DOHH2 (cell line): ENCODE measurements around the gene NDUFS4.

Experiments used
- H3F3A ChIP-seq: fragments of 200-600 bp; sonication (generic), shearing (Covaris generic); 2 replicates; pipeline ENCODE4 v1.6.0; 2016; ENCODE audit warnings: antibody characterized with exemption, mild to moderate bottlenecking; ENCODE audit not compliant: control insufficient read depth, insufficient read depth
- H3K27ac ChIP-seq: fragments of 200-600 bp; sonication (generic); 2 replicates; pipeline ENCODE4 v1.5.1; 2014; ENCODE audit warnings: low read depth, mild to moderate bottlenecking, low read length, moderate library complexity
- H3K27me3 ChIP-seq: fragments of 200-600 bp; sonication (generic); 2 replicates; pipeline ENCODE4 v1.6.1; 2014; ENCODE audit warnings: mild to moderate bottlenecking, low read length, mixed read lengths; ENCODE audit not compliant: control insufficient read depth
- H3K36me3 ChIP-seq: fragments of 200-600 bp; sonication (generic); 2 replicates; pipeline ENCODE4 v1.6.1; 2014; ENCODE audit warnings: mild to moderate bottlenecking, low read length, moderate library complexity, mixed read lengths; ENCODE audit not compliant: control insufficient read depth
- H3K4me1 ChIP-seq: fragments of 200-600 bp; sonication (generic); 2 replicates; pipeline ENCODE4 v1.6.1; 2014; ENCODE audit warnings: mild to moderate bottlenecking, low read length, mixed read lengths; ENCODE audit not compliant: control insufficient read depth
- H3K4me2 ChIP-seq: fragments of 200-600 bp; sonication (generic); 2 replicates; pipeline ENCODE4 v1.6.0; 2014; ENCODE audit warnings: mild to moderate bottlenecking, low read length, moderate library complexity
- H3K4me3 ChIP-seq: fragments of 200-600 bp; sonication (generic); 2 replicates; pipeline ENCODE4 v1.5.1; 2014; ENCODE audit warnings: mild to moderate bottlenecking, low read length, mixed read lengths
- H3K79me2 ChIP-seq: fragments of 200-600 bp; sonication (generic); 2 replicates; pipeline ENCODE4 v1.6.1; 2014; ENCODE audit warnings: mild to moderate bottlenecking, low read length, mixed read lengths; ENCODE audit not compliant: control insufficient read depth
- H3K9me2 ChIP-seq: fragments of 200-600 bp; sonication (generic); replicated peaks from 2 replicates; pipeline ENCODE4 v1.6.1; 2014; ENCODE audit warnings: mild to moderate bottlenecking, low read length, mixed read lengths; ENCODE audit not compliant: control insufficient read depth
- H3K9me3 ChIP-seq: fragments of 200-600 bp; sonication (generic); 2 replicates; pipeline ENCODE4 v1.6.1; 2014; ENCODE audit warnings: antibody characterized with exemption, low read length, mixed read lengths; ENCODE audit not compliant: control insufficient read depth, insufficient read depth
- H4K20me1 ChIP-seq: fragments of 200-600 bp; sonication (generic); 2 replicates; pipeline ENCODE4 v1.6.0; 2014; ENCODE audit warnings: low read depth, mild to moderate bottlenecking, antibody characterized with exemption, low read length, moderate library complexity; ENCODE audit not compliant: control insufficient read depth, insufficient read depth
- CTCF ChIP-seq: fragments of 200-600 bp; sonication (generic); IDR thresholded peaks from one replicate; pipeline ENCODE4 v1.5.1; 2014; ENCODE audit warnings: antibody characterized with exemption, mild to moderate bottlenecking, low read depth, low read length; ENCODE audit not compliant: poor library complexity, severe bottlenecking
- EZH2phosphoT487 ChIP-seq: fragments of 200-600 bp; sonication (generic); IDR thresholded peaks from 2 replicates; pipeline ENCODE4 v1.6.1; 2017; ENCODE audit warnings: borderline replicate concordance, mild to moderate bottlenecking, antibody characterized with exemption, low read length, moderate library complexity, mixed read lengths

The NDUFS4 gene

GRCh38 chr5:53713978-53714666 is 153.7 kb downstream of the NDUFS4 start:
- TF ChIP-seq EZH2phosphoT487 = no peak
- no peak for TF ChIP-seq CTCF
- 0 out of 2 replicates have a peak, but pooled peaks cover 6% of the 10 kb centered on the region for H3K9me3 ChIP-seq
- H3K79me2 ChIP-seq = no peaks in the 10 kb centered on the region
- H4K20me1 ChIP-seq = no peaks in the 10 kb centered on the region
- H3K27ac ChIP-seq = no peak overlapping the region
- H3K27me3 ChIP-seq = no peaks in the 10 kb centered on the region
- H3K4me1 ChIP-seq = no peaks in the 10 kb centered on the region
- H3K36me3 ChIP-seq = no peaks in the 10 kb centered on the region
- H3K4me2 ChIP-seq = no peak overlapping the region
- H3K9me2 ChIP-seq = no peaks in the 10 kb centered on the region
- H3F3A ChIP-seq = no peaks in the 10 kb centered on the region
- H3K4me3 ChIP-seq = no peak overlapping the region

GRCh38 chr5:53714667-53715010 is 154.2 kb downstream of the NDUFS4 start:
- TF ChIP-seq EZH2phosphoT487 = no peak
- no peak for TF ChIP-seq CTCF
- H3K9me2 ChIP-seq = no peaks in the 10 kb centered on the region
- no peaks in the 10 kb centered on the region for H3K79me2 ChIP-seq
- H3K27ac ChIP-seq = no peak overlapping the region
- no peaks in the 10 kb centered on the region for H4K20me1 ChIP-seq
- H3K4me3 ChIP-seq = no peak overlapping the region
- H3F3A ChIP-seq = no peaks in the 10 kb centered on the region
- no peaks in the 10 kb centered on the region for H3K27me3 ChIP-seq
- H3K4me1 ChIP-seq = no peaks in the 10 kb centered on the region
- H3K36me3 ChIP-seq = no peaks in the 10 kb centered on the region
- H3K9me3 ChIP-seq = 0 out of 2 replicates have a peak, but pooled peaks cover 6% of the 10 kb centered on the region
- no peak overlapping the region for H3K4me2 ChIP-seq

- H3K79me2 ChIP-seq = no peaks in the 10 kb centered on the region
- no peak overlapping the region for H3K4me2 ChIP-seq
- no peaks in the 10 kb centered on the region for H3K27me3 ChIP-seq
- no peak overlapping the region for H3K27ac ChIP-seq
- no peaks in the 10 kb centered on the region for H4K20me1 ChIP-seq
- no peak for TF ChIP-seq EZH2phosphoT487
- TF ChIP-seq CTCF = no peak
- H3K4me1 ChIP-seq = peaks cover 6% of the 10 kb centered on the region
- no peak overlapping the region for H3K4me3 ChIP-seq
- H3K9me3 ChIP-seq = no peaks in the 10 kb centered on the region
- H3F3A ChIP-seq = no peaks in the 10 kb centered on the region
- H3K9me2 ChIP-seq = no peaks in the 10 kb centered on the region
- H3K36me3 ChIP-seq = no peaks in the 10 kb centered on the region
Measured at GRCh38 chr5:53726121-53726520, 165.7 kb downstream of the NDUFS4 start.
